H1 (cell line): Measurements from ENCODE around the gene CALHM2.

Source experiments
- POLR2A ChIP-seq, 2 experiments: IDR thresholded peaks; 1 replicate in 1 of 2; 2 replicates in 1 of 2; pipeline ENCODE4 v1.6.1; 2011; ENCODE audit warnings: low read depth in 2 of 2, low read length in 2 of 2, mild to moderate bottlenecking in 2 of 2; ENCODE audit errors: control extremely low read depth in 1 of 2
- POLR2AphosphoS5 ChIP-seq: IDR thresholded peaks from 2 replicates; pipeline ENCODE4 v1.6.1; 2011; ENCODE audit warnings: low read depth, low read length
- TF ChIP-seq, protein P1 (sequence below), 3 experiments: IDR thresholded peaks; 1 replicate in 2 of 3; 2 replicates in 1 of 3; pipeline versions ENCODE4 v1.5.1 to v1.6.1; 2011; ENCODE audit warnings: low read length in 3 of 3, mild to moderate bottlenecking in 3 of 3, inconsistent platforms in 2 of 3, low read depth in 1 of 3, moderate library complexity in 1 of 3; ENCODE audit not compliant: insufficient read depth in 1 of 3; ENCODE audit errors: control extremely low read depth in 1 of 3

DNA sequence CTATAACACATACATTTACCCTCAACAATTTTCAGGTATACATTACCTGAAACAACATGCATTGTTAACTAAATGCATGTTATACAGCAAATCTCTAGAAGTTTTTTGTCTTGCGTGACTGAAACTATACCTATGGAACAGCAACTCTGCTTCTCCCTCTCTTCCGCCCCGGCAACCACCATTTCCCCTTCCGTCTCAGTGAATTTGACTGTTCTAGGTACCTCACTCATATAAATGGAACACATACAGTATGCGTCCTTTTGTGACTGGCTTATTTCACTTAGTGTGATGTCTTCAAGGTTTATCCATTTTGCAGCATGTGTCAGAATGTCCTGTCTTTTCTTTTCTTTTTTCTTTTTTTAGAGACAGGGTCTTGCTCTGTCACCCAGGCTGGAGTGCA, 22.5 kb downstream of the CALHM2 start:
- no peak for TF ChIP-seq POLR2AphosphoS5
- no peak for TF ChIP-seq POLR2A (IDR thresholded peaks at IDR 0.05; ENCODE audit: control extremely low read depth in 1 of 2, low read depth in 2 of 2, low read length in 2 of 2)
- TF ChIP-seq, protein P1, sequence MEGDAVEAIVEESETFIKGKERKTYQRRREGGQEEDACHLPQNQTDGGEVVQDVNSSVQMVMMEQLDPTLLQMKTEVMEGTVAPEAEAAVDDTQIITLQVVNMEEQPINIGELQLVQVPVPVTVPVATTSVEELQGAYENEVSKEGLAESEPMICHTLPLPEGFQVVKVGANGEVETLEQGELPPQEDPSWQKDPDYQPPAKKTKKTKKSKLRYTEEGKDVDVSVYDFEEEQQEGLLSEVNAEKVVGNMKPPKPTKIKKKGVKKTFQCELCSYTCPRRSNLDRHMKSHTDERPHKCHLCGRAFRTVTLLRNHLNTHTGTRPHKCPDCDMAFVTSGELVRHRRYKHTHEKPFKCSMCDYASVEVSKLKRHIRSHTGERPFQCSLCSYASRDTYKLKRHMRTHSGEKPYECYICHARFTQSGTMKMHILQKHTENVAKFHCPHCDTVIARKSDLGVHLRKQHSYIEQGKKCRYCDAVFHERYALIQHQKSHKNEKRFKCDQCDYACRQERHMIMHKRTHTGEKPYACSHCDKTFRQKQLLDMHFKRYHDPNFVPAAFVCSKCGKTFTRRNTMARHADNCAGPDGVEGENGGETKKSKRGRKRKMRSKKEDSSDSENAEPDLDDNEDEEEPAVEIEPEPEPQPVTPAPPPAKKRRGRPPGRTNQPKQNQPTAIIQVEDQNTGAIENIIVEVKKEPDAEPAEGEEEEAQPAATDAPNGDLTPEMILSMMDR (IDR thresholded peaks at IDR 0.05; ENCODE audit: control extremely low read depth in 1 of 3, insufficient read depth in 1 of 3, low read depth in 1 of 3, low read length in 3 of 3): no peak
